ACC112 (cell line): ENCODE measurements around the gene KIF7.

Experiments used
- H2AFZ ChIP-seq: fragments of 200-600 bp; sonication (generic); one replicate; pipeline ENCODE4 v1.6.0; 2017; ENCODE audit warnings: antibody characterized with exemption, low read length; ENCODE audit not compliant: unreplicated experiment
- H3K27ac ChIP-seq: fragments of 200-600 bp; sonication (generic); 2 replicates; pipeline ENCODE4 v1.5.1; 2014; ENCODE audit warnings: low read depth, mild to moderate bottlenecking, antibody characterized with exemption, low read length, moderate library complexity
- H3K27me3 ChIP-seq: fragments of 200-600 bp; sonication (generic); 2 replicates; pipeline ENCODE4 v1.6.1; 2014; ENCODE audit warnings: mild to moderate bottlenecking, antibody characterized with exemption, low read length, moderate library complexity, mixed read lengths; ENCODE audit not compliant: insufficient read depth
- H3K36me3 ChIP-seq: fragments of 200-600 bp; sonication (generic); 2 replicates; pipeline ENCODE4 v1.6.1; 2016; ENCODE audit warnings: mild to moderate bottlenecking, antibody characterized with exemption, low read length, moderate library complexity, mixed read lengths; ENCODE audit not compliant: insufficient read depth
- H3K4me1 ChIP-seq: fragments of 200-600 bp; sonication (generic); one replicate; pipeline ENCODE4 v1.6.1; 2016; ENCODE audit warnings: low read length, mixed read lengths; ENCODE audit not compliant: insufficient read depth, unreplicated experiment, control insufficient read depth
- H3K4me3 ChIP-seq: fragments of 200-600 bp; sonication (generic); 2 replicates; pipeline ENCODE4 v1.5.1; 2014; ENCODE audit warnings: mild to moderate bottlenecking, low read depth, low read length
- H3K79me2 ChIP-seq: fragments of 200-600 bp; sonication (generic); one replicate; pipeline ENCODE4 v1.6.0; 2016; ENCODE audit warnings: low read length; ENCODE audit not compliant: control insufficient read depth, unreplicated experiment, insufficient read depth

The KIF7 gene

DNA sequence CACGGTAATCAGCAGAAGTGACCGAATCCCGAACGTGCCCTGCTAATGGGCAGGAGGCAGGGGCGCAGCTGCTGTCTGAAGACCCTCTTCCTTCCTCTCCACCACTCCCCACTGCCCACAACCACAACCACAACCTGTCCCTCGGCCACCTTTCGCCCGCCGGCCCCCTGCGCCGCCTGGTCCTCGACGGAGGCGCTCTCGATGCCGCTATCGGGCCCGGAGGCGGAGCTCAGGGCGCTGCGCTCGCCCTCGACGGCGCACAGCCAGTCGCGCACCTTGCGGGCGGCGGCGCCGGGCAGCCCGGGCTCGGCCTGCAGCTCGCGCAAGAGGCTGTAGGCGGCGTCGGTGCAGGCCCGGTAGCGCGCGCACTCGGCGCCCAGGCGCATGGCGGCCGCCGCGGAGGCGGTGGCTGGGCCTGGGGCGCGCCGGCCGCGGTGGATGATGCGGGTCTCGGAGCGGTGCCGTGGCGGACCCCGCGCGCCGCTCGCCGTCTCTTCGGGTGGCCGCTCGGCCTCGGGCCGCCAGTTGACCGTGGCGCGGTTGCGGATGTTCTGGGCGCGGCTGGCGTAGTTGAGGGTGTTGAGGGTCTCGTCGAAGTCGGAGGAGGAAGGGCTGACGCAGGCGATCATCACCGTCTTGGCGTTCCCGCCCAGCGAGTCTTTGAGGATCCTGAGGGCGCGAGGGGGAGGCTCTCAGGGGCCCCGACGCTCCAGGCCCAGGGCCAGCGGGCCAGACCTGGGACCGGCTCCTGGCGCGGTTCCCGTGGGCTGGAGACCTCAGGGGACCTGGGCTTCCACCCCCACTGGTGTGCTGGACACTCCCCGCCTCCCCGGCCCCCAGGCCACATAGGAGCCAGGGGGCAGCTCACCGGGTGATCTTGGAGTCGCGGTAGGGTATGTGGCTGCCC is 6.9 kb downstream of the KIF7 start:
- Histone ChIP-seq H3K27me3 (no peaks in the 10 kb centered on the region), H3K27ac (no peak overlapping the region), H3K79me2 (peaks cover 19% of the 10 kb centered on the region), H2AFZ (no peak overlapping the region), H3K36me3 (no peaks in the 10 kb centered on the region; the same call in 1 of the 2 replicates), H3K4me1 (peaks cover 2% of the 10 kb centered on the region), H3K4me3 (no peak overlapping the region)

- peaks cover 8% of the 10 kb centered on the region for H3K79me2 ChIP-seq
- no peaks in the 10 kb centered on the region for H3K4me1 ChIP-seq
- H3K4me3 ChIP-seq = no peak overlapping the region
- peaks cover 4% of the 10 kb centered on the region; the same call in 1 of the 2 replicates for H3K36me3 ChIP-seq
- H3K27ac ChIP-seq = no peak overlapping the region
- no peak overlapping the region for H2AFZ ChIP-seq
- H3K27me3 ChIP-seq = no peaks in the 10 kb centered on the region
These were observed 7.9 kb downstream of the KIF7 start for GRCh38 chr15:89647191-89647851.

- no peaks in the 10 kb centered on the region for H3K4me1 ChIP-seq
- H2AFZ ChIP-seq = no peak overlapping the region
- no peak overlapping the region for H3K27ac ChIP-seq
- peaks cover 9% of the 10 kb centered on the region; the same call in 1 of the 2 replicates for H3K36me3 ChIP-seq
- peaks cover 1% of the 10 kb centered on the region for H3K79me2 ChIP-seq
- no peaks in the 10 kb centered on the region for H3K27me3 ChIP-seq
- no peak overlapping the region for H3K4me3 ChIP-seq
These were observed 8.7 kb downstream of the KIF7 start for GRCh38 chr15:89646416-89647141.

DNA sequence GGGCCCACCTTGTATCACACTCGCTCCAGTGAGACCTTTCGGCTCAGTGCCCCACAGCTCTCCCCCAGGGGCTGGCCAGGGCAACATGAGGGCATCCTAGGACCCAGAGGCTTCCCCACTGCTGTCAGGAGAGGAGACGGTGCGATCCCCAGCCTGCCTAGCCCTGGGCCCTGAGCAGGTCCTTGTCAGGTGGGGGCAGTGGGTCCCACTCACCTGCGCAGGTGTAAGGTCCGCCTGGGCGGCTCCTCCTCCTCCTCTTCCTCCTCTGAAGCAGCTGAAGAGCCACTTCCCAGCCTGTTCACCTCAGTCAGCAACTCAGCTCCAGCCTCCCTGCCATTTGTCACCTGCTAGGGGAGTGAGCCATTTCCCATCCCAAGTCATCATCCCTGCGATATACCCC is 9.6 kb downstream of the KIF7 start:
- H3K4me1 ChIP-seq = no peaks in the 10 kb centered on the region
- H3K27ac ChIP-seq = no peak overlapping the region
- H3K27me3 ChIP-seq = no peaks in the 10 kb centered on the region
- no peak overlapping the region for H2AFZ ChIP-seq
- no peak overlapping the region for H3K4me3 ChIP-seq
- no peaks in the 10 kb centered on the region for H3K79me2 ChIP-seq
- peaks cover 14% of the 10 kb centered on the region; the same call in 1 of the 2 replicates for H3K36me3 ChIP-seq

- H3K27me3 ChIP-seq = no peaks in the 10 kb centered on the region
- no peaks in the 10 kb centered on the region for H3K4me1 ChIP-seq
- H2AFZ ChIP-seq = no peak overlapping the region
- no peak overlapping the region for H3K4me3 ChIP-seq
- no peak overlapping the region for H3K27ac ChIP-seq
- H3K36me3 ChIP-seq = peaks cover 17% of the 10 kb centered on the region; the same call in 1 of the 2 replicates
- no peaks in the 10 kb centered on the region for H3K79me2 ChIP-seq
These were observed 13.2 kb downstream of the KIF7 start for GRCh38 chr15:89642106-89642505.

DNA sequence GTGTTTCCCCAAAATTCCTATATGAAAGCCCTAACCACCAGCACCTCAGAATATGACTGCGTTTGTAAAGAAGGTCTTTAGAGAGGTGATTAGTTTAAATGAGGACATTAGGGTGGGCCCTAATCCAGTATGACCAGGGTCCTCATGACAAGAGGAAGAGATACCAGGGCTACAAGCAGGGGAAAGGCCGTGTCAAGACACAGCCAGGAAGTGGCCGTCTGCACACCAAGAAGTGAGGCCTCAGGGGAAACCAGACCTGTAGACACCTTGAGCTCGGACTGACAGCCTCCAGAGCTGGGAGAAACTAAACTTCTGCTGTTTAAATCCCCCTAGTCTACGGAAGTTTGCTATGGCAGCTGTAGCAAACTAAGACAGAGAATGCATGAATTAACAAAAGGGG is 14.2 kb downstream of the KIF7 start:
- Histone ChIP-seq H2AFZ (no peak overlapping the region), H3K79me2 (no peaks in the 10 kb centered on the region), H3K36me3 (peaks cover 17% of the 10 kb centered on the region; the same call in 1 of the 2 replicates), H3K4me1 (no peaks in the 10 kb centered on the region), H3K27ac (no peak overlapping the region), H3K4me3 (no peak overlapping the region), H3K27me3 (no peaks in the 10 kb centered on the region)

DNA sequence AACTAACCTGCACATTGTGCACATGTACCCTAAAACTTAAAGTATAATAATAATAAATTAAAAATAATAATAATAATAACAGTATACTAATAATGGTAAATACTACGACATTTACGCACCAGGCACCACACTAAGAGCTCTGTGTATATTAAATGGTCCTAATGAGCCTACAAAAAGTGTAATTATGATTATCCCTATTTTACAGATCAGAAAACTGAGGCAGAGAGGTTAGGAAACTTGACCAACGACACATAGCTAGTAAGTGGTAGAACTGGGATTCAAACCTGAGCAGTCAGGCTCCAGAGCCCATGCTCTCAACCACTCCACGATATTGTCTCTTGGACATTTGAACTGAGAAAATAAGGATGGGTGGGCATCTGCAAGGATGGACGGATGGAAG is 15.0 kb downstream of the KIF7 start:
- no peak overlapping the region for H3K4me3 ChIP-seq

DNA sequence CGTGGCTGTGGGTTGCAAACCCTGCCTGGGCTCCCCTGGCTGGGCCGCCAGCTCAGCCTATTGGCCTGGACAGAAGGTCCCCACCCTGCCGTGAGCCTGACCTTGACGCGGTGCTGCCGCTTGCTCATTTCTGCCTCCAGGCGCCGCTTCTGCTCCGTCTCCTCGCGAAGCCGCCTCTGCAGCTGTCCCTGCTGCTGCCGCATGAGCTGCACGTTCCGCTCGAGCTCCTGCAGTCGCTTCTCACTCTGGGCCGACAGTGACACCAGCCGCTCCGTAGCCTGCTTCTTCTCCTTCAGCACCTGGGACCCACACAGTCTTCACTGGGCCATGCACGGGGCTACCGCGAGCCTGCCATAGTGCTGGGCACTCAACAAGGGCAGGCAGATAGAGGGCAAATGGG is 21.7 kb downstream of the KIF7 start:
- Histone ChIP-seq H3K4me3 (no peak overlapping the region), H3K36me3 (peaks cover 41% of the 10 kb centered on the region), H3K79me2 (no peaks in the 10 kb centered on the region)

More for the DNA sequence above, 15.0 kb downstream of the KIF7 start:
- Histone ChIP-seq H3K79me2 (no peaks in the 10 kb centered on the region), H3K27ac (no peak overlapping the region), H3K36me3 (peaks cover 17% of the 10 kb centered on the region; the same call in 1 of the 2 replicates), H3K27me3 (no peaks in the 10 kb centered on the region), H2AFZ (no peak overlapping the region), H3K4me1 (no peaks in the 10 kb centered on the region)

GRCh38 chr15:89632563-89633430 is 22.5 kb downstream of the KIF7 start:
- no peaks in the 10 kb centered on the region for H3K4me1 ChIP-seq
- no peaks in the 10 kb centered on the region for H3K79me2 ChIP-seq
- H3K36me3 ChIP-seq = peaks cover 41% of the 10 kb centered on the region
- H3K27me3 ChIP-seq = no peaks in the 10 kb centered on the region
- no peak overlapping the region for H3K27ac ChIP-seq
- no peak overlapping the region for H3K4me3 ChIP-seq
- no peak overlapping the region for H2AFZ ChIP-seq

More for the DNA sequence above, 21.7 kb downstream of the KIF7 start:
- no peak overlapping the region for H3K27ac ChIP-seq
- H3K4me1 ChIP-seq = no peaks in the 10 kb centered on the region
- no peak overlapping the region for H2AFZ ChIP-seq
- no peaks in the 10 kb centered on the region for H3K27me3 ChIP-seq

DNA sequence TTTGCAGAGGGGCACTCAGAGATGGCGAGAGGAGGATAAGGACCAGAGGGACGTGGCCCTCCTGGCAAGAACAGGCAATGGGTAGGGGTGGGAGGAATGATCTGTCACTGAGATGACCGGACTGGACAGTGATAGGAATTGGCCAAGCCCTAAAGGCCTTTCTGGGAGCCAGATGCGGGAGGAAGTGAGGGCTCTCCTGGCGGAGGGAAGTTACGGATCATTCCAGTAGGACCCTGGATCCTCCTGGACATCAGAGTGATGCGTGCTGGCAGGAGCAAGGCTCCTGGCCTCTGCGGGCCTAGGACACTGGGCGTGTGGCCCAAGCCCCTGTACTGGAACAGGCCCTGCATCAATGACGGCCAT is 23.4 kb downstream of the KIF7 start:
- no peak overlapping the region for H3K27ac ChIP-seq
- H3K4me3 ChIP-seq = no peak overlapping the region
- H3K27me3 ChIP-seq = no peaks in the 10 kb centered on the region
- H3K4me1 ChIP-seq = no peaks in the 10 kb centered on the region
- H3K79me2 ChIP-seq = no peaks in the 10 kb centered on the region
- peaks cover 49% of the 10 kb centered on the region for H3K36me3 ChIP-seq
- H2AFZ ChIP-seq = no peak overlapping the region
